Inferior parietal cortex (tissue), 1 donor: Measurements from ENCODE around the gene ITGAE.

Experiments
- DNase-seq: peaks from one replicate; pipeline ENCODE4 v3.0.0-alpha.2; 2016; ENCODE audit errors: extremely low spot score

ITGAE gene

DNA sequence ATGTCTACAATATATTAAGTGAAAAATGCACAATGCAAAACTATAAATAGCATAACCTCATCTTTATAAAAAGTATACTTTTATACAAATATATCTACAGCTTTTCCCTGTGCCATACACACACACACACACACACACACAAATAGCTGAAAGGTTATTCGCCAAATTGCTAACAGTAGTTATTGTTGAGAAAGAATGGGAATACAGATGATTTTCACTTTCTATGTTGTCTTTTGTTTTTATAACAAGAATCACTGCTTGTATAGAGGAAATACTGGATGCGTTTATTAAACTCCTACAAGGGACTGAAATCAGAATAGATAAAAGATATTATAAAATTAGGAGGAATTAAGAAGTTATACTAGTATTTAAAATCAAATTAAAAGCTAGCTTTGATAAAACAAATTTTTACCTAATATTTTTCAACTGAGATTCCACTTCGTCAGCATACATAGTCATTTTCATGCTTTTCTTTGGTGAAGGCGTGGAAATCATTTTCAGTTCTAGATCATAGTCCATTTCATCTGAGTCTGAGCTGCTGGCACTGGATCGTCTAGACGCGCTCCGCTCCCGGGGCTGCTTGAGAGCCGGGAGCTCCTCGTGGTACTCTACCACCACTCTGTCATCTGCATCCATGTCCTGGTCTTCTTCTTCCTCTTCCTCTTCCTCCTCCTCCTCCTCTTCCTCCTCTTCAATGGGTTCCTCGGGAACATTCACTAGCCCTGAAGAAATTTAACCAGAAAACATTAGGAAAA, 17.0 kb upstream of the ITGAE start:
- peak; percentile 26 for DNase-seq

DNA sequence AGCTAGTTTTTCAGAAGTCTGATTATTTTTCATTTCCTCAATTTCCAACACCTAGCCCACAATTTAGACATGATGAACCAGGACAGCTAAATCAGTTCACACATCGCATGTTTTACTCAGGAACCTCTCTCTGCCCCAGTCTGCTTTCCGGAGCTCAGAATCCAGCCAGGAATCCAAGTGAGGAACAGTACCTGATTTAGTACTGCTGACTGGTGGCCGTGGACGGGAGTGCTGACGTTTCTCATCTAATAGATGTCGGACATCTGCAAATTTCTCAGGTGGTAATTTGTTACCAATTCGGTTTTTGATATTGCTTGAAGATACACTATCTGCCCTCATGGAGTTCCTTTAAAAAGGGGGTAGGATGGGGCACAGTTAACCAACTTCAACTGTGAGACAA, 14.9 kb upstream of the ITGAE start:
- no peak for DNase-seq

DNA sequence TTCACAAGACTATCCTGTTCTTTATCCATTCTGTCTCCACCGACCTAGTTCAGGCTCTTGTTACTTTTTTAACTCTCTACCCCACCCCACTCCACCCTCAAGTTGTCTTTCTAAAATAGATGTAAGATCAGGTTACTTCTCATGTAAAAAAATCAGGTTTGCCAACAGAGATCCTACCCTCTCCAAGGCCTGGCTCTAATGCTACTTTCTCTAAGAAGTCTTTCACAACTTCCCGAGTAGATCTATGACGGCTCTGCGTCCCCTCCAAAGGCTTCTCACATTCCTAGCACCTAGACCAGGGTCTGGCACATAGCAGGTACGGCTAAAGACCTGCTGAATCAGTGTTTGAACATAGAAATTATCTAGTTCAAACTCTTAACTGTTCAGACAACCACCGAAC, 14.1 kb upstream of the ITGAE start:
- no peak for DNase-seq

DNA sequence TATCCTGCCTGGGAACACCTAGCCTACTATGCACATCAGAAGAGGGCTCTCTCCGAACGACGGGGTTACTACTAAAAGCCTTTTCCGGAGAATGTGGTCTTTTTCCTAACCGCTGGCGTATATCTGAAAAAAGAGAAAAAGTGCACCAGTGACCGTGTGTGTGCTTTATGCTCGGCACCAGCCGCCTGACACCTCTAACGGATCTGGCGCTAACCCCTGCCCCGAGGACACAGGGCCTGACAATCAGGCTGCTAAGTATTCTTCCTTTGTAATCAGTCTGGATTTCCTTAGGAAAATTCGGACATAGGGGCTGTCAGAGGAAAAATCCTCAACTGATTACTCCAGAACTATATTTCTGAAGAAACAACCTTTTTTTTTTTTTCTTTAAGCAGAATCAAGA, 13.4 kb upstream of the ITGAE start:
- DNase-seq: no peak

DNA sequence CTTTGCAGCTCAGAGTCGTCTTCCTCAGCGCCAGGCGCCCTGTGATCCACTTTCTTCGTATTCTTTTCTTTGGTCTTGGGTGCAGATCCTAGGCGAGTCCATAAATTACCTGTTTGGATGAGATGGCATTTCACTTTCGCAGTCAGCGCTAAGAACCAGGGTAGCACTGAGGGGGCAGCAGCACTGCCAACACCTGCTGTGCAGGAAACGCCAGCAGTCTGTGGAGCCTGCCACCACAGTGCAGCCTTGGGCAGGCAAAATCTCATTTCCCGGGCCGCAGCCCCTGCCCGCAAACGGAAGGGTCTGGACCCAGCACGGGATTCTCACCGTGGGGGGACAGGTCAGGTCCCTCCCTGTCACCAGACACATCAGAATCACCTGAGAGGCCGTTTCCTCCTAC, 12.2 kb upstream of the ITGAE start:
- no peak for DNase-seq

DNA sequence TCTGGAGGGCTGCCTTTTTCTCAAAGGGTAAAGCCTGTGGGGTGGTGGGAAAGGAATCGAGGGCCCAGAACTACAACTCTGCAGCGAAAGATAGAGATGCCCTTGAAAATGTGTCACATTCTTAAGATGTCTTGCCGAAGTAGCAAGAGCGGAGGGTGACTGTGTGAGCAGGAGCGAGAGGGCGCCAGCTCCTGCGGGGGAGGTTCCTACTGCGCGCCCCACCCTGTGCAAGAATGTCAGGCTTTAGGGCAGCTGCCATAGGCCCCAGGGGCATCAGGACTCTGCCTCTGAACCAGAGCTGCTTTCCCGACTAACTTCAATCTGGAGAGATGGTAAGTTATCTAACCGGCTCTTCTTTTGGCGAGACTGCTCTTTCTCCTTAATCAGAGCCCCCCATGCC, 11.8 kb upstream of the ITGAE start:
- DNase-seq: no peak

DNA sequence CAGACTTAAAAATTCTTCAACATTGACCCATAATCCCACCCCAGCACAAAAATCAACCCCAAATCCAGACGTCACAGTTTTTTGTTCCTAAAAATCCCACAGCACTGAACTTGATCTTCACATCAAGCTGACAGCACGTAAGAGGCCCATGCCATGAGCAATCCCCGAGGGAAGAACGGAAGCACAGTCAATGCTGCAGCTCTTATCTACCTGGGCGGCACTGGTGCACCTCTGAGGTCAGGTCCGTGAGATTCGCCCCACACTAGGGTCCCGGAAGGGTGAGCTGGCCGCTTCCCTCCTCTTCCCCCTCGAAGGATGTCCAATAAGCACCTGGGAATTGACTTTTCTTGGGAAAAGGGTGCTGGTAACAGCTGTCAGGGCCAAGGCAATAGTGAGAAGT, 11.3 kb upstream of the ITGAE start:
- DNase-seq: no peak

DNA sequence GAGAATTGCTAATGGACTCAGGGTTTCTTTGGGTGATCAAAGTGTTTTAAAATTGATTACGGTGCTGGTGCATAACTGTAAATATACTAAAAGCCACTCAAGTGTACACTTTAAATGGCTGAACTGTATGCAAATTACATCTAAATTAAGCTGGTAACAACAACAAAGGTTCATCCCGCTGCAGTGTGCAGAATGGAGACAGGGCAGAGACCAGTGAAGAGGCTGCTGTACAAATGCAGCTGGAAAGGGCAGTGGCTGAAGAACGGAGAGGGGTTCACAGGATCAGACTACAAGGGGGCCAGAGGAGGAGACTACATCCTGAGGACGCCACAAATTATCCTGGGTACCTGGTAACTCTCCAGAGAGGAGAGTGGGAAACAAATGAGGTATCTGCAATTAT, 9.0 kb upstream of the ITGAE start:
- DNase-seq: no peak

DNA sequence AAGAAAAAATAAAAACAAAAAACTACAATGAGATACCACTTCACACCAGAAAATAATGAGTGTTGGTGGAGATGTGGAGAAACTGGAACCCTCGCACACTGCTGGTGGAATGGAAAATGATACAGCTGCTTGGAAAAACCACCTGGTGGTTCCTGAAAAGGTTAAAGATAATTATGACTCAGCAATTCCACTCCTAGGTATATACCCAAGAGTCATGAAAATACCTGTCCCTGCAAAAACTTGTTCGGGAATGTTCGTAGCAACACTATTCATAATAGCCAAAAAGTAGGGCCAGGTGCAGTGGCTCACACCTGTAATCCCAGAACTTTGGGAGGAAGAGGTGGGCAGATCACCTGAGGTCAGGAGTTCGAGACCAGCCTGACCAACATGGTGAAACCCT, 8.1 kb upstream of the ITGAE start:
- no peak for DNase-seq

DNA sequence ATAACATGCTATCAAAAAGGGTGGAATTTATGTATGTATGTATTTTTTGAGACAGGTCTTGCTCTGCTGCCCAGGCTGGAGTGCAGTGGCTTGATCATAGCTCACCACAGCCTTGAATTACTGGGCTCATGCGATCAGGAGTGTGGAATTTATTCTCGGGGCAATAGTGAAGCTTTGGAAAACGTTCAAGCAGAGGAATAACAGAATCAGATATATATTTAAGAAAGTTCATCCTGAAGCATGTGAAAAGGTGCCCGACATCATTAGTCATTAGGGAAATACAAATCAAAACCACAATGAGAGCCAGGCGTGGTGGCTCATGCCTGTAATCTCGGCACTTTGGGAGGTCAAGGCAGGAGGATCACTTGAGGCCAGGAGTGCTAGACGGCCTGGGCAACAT, 7.7 kb upstream of the ITGAE start:
- DNase-seq: no peak

DNA sequence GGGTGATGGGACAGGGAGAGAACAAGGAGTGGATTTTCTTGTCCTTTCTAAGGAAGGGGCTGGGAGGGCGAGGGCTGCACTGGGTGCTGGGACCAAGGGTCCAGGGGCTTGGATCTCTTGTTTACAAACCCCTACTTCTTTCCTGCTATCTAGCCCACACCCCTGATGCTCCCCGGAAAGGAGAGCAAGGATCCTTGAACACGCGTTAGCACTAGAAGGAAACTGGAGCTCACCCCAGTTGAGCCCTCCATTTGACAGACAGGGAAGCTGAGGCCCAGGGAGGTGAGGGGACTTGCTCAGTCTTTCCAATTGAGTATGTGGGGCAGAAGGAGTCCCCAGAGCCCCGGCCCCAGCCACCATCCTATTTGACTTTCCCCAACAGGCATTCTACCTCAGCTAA, 4.6 kb upstream of the ITGAE start:
- DNase-seq: no peak

DNA sequence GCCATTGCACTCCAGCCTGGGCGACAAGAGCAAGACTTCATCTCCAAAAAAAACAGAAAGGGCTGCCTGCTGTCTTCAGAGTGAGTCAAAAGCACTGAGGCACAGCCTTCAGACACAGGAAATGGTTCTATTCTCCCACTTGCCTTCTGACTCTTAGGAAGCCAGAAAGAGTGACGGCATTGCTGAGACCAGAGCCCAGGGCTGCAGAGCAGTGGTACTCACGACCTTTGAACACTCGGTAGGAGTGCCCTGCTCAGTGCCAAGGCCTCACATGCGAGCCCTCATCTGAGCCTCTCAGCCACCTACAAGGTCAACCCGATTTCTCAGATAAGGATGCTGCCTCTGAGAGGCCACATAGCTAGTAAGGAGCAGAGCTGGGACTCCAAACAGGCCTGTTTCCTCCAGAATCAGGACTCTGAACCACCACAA, 3.5 kb upstream of the ITGAE start:
- DNase-seq: no peak

DNA sequence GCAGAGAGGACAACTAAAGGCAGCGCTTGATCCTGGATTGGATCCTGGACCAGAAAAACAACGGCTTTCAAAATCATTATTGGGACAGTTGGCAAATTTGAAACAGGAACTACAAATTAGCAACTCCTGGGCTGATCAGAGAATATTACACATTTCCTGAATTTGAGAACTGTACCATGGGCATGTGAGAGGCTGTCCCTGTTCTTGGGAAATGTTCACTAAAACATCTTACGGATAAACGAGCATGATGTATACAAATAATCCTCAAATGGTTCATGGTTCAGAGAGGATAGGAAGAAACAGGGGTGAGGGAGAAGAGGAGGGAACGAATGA, 2.3 kb upstream of the ITGAE start:
- no peak for DNase-seq

DNA sequence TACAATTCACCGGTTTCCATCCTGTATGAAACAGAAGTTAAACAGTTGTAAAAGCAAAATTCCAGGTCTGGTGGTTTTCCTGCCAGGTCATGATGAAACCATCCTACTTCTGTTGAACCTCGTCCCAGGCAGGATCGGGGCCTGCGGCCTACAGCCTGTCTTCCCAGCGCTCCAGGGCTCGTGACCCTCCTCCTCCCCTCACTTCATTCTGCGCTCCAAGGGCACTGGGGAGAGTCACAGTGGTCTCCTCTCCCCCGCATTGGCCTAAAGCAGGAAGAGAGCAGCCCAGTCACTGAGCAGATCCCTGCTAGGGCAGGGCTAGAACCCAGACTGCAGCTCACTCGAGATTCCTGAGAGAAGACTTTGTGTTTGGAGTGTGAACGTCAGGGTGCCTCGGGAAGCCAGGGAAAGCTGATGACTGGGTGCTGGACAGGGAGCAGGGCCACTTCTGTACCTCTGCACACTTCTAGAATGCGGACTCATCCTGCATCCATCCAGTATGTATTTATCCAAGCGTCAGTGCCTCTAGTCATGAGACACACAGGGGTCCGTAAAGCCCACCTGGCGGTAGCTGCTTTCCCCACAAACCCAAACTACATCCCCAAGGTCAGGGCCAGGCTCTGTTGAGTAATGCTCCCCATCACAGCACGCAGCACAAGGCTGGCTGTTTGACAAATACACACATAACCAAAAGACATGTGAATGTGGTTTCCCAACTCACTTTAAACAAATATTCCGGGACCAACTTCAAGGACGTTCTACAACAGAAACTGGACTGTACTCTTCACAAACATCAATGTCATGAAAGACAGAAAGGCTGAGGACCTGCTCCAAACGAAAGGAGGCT, 1.7 kb upstream of the ITGAE start:
- DNase-seq: no peak

DNA sequence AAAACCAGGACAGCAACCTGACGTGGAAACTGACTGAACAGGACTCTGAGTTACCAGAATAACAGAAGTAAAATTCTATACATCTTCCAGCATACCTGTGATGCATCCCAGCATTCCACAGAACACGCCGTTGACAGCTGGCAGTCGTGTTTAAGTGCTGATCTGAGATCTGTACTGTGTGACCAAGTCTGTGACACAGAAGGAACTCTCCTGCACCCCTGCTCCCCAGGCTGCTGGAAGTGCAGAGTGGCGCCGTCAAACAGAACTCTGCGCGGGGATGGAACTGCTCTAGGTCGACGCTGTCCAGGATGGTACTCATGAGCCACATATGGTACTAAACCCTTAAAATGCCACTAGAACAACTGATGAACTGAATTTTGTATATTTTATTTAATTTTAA, 804 bp upstream of the ITGAE start:
- DNase-seq: no peak

DNA sequence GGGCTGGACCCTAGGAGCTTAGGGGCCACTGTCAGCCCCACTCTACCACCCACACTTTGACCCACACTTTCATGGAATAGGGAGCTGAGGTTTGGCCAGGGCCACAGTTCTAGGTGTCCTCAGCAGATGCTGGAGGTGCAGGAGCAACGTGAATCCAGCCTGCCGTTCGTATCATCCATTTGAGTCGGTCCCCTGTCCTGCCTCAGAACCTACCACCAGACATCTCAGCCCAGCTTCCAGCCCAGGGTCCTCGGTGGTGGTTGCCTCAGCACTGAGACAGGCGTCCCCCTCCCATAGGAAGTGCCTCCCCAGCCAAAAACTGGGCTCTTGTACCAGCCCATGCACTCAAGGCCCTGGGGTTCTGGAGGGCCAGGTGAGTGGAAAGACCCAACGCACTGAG, 359 bp upstream of the ITGAE start:
- DNase-seq: no peak

DNA sequence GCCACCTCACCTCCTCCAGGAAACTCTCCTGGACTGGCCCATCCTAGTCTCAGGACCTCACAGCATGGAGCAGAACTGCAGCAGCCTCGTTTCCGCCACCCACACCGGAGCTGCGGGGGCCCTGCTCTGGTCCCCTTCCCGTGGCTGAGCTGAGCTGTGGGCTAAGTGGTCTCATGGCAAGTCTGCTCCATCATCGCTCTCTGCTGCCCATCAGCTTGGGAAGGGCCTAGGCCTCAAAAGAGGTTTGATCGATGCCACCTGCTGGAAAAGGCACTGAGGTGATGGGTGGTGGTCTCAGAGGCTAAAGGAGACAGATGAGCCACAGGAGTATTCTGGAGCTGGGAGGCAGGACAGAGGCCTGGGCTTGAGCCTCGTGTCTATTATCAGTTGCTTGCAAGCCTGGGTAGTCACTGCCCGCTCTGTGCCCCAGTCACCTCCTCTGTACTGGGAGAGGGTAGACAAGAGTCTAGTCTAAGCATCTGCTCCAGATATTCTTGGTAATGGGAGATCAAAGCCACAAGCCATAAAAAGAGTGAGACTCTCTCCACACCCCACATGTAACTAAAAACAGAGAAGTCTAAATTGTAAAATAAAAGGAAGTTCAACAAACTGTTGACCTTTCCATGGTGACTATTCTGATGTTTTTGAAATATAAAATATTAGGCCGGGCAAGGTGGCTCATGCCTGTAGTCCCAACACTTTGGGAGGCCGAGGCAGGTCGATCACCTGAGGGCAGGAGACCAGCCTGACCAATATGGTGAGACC, 1.6 kb downstream of the ITGAE start:
- DNase-seq: no peak

DNA sequence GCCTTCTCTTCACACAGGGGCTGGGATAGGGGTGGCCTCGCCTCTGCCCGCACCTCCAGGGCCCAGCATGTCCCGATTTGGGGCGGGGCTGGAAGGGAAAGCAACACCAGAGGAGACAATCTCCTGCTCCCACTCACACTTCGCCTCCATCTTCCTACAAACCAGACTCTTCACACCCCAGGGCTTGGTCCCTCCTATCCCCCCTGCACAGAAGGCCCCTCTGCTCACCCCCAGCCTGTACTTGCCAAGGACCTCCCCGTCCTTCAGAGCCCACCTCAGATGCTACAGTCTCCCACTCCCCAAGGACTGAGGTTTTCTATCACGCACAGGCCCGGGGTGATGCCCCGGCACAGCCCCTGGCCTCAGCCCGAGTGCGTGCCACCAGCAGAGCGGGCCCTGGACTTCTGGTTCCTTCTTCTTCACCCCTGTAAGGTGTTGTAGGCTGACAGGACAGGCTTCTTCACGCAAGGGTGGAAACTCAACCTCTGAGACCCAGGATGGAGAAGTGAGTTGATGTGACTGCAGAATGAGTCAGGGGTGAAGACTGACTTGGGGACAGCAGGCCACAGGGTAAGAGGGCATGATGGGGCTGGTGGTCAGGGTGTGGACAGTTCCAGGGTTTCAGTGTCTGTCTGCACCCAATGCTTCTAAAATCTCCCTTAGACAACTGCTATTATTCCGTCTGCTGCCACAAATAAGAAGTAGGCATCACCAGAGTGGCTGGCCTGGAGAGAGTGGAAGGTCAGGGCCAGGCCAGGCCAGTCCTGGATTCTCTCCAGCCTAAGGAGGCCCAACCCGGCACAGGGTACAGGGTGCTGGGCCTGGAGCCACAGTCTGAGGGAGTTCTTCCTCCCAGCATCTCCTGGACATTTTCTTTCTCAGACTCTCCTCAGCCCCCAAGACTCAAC, 2.5 kb downstream of the ITGAE start:
- no peak for DNase-seq

DNA sequence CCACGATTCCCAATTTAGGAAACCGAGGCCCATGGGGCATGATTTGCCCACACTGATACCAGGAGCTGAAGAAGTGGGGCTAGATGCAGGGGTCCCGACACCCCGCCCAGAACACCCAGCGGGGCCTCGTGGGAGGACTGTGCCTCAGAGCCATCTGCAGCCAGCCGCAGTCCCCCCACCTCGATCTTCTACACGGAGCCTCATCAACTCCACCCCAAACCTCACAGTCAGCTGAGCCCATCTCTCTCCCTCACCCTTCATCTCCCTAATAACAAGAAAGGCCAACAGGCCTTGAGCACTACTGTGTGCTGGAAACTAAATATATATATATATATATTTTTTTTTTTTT, 4.2 kb downstream of the ITGAE start:
- DNase-seq: no peak

DNA sequence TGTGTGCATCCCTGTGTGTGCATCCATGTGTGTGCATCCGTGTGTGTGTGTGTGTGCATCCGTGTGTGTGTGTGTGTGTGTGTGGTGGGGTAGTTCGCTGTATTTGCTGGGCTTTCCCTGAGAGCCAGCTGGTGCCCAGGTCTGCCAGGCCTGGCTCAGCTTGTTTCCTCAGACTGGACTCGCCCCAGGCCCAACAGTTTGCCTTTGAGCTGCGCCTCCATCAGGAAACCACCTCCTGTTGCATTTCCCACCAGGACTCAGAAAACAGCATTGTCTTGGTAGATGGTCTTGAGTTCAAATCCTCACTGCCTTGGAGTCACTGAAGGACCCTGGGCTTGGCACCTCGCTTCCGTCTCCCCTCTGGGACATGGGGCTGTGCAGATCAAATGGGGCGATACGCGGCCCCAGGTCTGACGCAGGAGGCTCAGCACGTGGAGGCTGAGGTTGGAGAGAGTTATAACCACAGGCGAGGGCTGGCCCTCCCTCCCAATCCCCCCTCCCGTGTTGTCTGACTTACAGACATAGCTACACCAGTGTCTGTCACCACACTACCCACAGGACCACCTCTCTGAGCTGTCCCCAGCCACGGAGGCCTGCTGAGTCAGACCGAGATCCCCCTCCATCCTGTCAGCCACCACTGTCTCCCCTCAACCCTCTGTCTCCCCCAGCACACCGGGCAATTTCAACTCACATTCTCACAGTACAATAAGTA, 4.7 kb downstream of the ITGAE start:
- DNase-seq: no peak
